Suprapubic skin (tissue), 4 donors: ENCODE results near the gene SOX8. TPM values are rescaled to one million over a fixed set of nuclear protein-coding genes. Genes with fewer than 3 reads are reported as not detected.

ENCODE experiments used
- DNase-seq, 2 donors: peaks; one replicate each; pipeline ENCODE4 v3.0.0-alpha.2; 2019; ENCODE audit warnings: low spot score in 2 of 2
- H3K27ac ChIP-seq: fragments of 200-600 bp; sonication (generic); one replicate; pipeline ENCODE4 v1.5.1; 2019
- H3K27me3 ChIP-seq: fragments of 200-600 bp; sonication (generic); one replicate; pipeline ENCODE4 v1.5.1; 2019
- H3K36me3 ChIP-seq: fragments of 200-600 bp; sonication (generic); one replicate; pipeline ENCODE4 v1.5.1; 2019
- H3K4me1 ChIP-seq: fragments of 200-600 bp; sonication (generic); one replicate; pipeline ENCODE4 v1.5.1; 2019
- H3K4me3 ChIP-seq: fragments of 200-600 bp; sonication (generic); one replicate; pipeline ENCODE4 v1.5.1; 2019; ENCODE audit warnings: mild to moderate bottlenecking
- H3K9me3 ChIP-seq: fragments of 200-600 bp; sonication (generic); one replicate; pipeline ENCODE4 v1.5.1; 2019
- CTCF ChIP-seq, 2 donors: fragments of 200-600 bp in 1 of 2; fragments of 450-650 bp in 1 of 2; sonication (generic) in 1 of 2; IDR thresholded peaks; one replicate each; pipeline ENCODE4 v1.5.1; 2016 to 2019; ENCODE audit warnings: antibody characterized with exemption in 2 of 2, mild to moderate bottlenecking in 1 of 2, moderate library complexity in 1 of 2
- EP300 ChIP-seq: sonication (generic); formaldehyde crosslinking; IDR thresholded peaks from one replicate; pipeline ENCODE4 v1.6.1; 2017; ENCODE audit warnings: antibody characterized with exemption
- POLR2A ChIP-seq, 2 donors: fragments of 450-650 bp; IDR thresholded peaks; one replicate each; pipeline ENCODE4 v1.6.1; 2017; ENCODE audit warnings: antibody characterized with exemption in 2 of 2, mild to moderate bottlenecking in 2 of 2, moderate library complexity in 2 of 2
- POLR2AphosphoS5 ChIP-seq, 3 donors: sonication (generic); formaldehyde crosslinking; IDR thresholded peaks; one replicate each; pipeline ENCODE4 v1.6.1; 2017; ENCODE audit warnings: antibody characterized with exemption in 3 of 3
- WGBS: methylation state at CpG from one replicate; pipeline ENCODE4 v1.1.5; 2018; 5-methylcytosine and 5-hydroxymethylcytosine counted together
- total RNA-seq, 4 donors: library from RNA; depleted of rRNA; stranded (reverse); fragments of >200 nt; gene quantifications; one replicate each; pipeline ENCODE4 v1.1.0, GENCODE V29; 2016

The SOX8 gene
- total RNA-seq, 4 donors from 2014 or later: 4.0 to 12.2 (median 7.3) TPM

- H3K4me3 ChIP-seq: no peak overlapping the region
- H3K9me3 ChIP-seq: no peaks in the 10 kb centered on the region
- H3K27me3 ChIP-seq: peaks cover 71% of the 10 kb centered on the region
- H3K36me3 ChIP-seq: no peaks in the 10 kb centered on the region
- DNase-seq: no peak
- 83% methylated on average over 30 of the region's 37 CpGs for WGBS
- no peak overlapping the region for H3K27ac ChIP-seq
- no peaks in the 10 kb centered on the region for H3K4me1 ChIP-seq
- TF ChIP-seq POLR2A (IDR thresholded peaks at IDR 0.05) (no peak), POLR2AphosphoS5 (IDR thresholded peaks at IDR 0.05) (no peak), EP300 (no peak), CTCF (IDR thresholded peaks at IDR 0.05) (no peak)
Observed at GRCh38 chr16:1011316-1012082, 29.9 kb downstream of the SOX8 start.

- no peaks in the 10 kb centered on the region for H3K4me1 ChIP-seq
- DNase-seq: no peak
- no peaks in the 10 kb centered on the region for H3K36me3 ChIP-seq
- H3K27me3 ChIP-seq: peaks cover 65% of the 10 kb centered on the region
- no peak overlapping the region for H3K4me3 ChIP-seq
- H3K27ac ChIP-seq: no peak overlapping the region
- TF ChIP-seq EP300 (no peak), CTCF (IDR thresholded peaks at IDR 0.05) (no peak), POLR2AphosphoS5 (IDR thresholded peaks at IDR 0.05) (no peak), POLR2A (IDR thresholded peaks at IDR 0.05) (no peak)
- H3K9me3 ChIP-seq: no peaks in the 10 kb centered on the region
- WGBS: 65% methylated on average over 8 of the region's 19 CpGs
Observed at GRCh38 chr16:1012135-1012534, 30.6 kb downstream of the SOX8 start.

- 65% methylated on average over 4 of the region's 28 CpGs for WGBS
Observed at GRCh38 chr16:1012722-1013592, 31.4 kb downstream of the SOX8 start.

GRCh38 chr16:1013593-1013900, 32.0 kb downstream of the SOX8 start:
- no peak overlapping the region for H3K27ac ChIP-seq
- no peaks in the 10 kb centered on the region for H3K36me3 ChIP-seq
- TF ChIP-seq EP300 (no peak), CTCF (IDR thresholded peaks at IDR 0.05) (no peak), POLR2A (IDR thresholded peaks at IDR 0.05) (no peak), POLR2AphosphoS5 (IDR thresholded peaks at IDR 0.05) (no peak)
- no peak overlapping the region for H3K4me3 ChIP-seq
- no peaks in the 10 kb centered on the region for H3K4me1 ChIP-seq
- DNase-seq: no peak
- H3K9me3 ChIP-seq: no peaks in the 10 kb centered on the region
- peaks cover 58% of the 10 kb centered on the region for H3K27me3 ChIP-seq
- 80% methylated on average over 1 of the region's 8 CpGs for WGBS

More at GRCh38 chr16:1012722-1013592, 31.4 kb downstream of the SOX8 start:
- Histone ChIP-seq H3K4me1 (no peaks in the 10 kb centered on the region), H3K27me3 (peaks cover 60% of the 10 kb centered on the region), H3K27ac (no peak overlapping the region), H3K9me3 (no peaks in the 10 kb centered on the region), H3K4me3 (no peak overlapping the region), H3K36me3 (no peaks in the 10 kb centered on the region)
- TF ChIP-seq POLR2AphosphoS5 (IDR thresholded peaks at IDR 0.05): no peak
- no peak for DNase-seq

- Histone ChIP-seq H3K4me3 (no peak overlapping the region), H3K4me1 (peaks cover 5% of the 10 kb centered on the region), H3K9me3 (no peaks in the 10 kb centered on the region), H3K36me3 (no peaks in the 10 kb centered on the region), H3K27ac (no peak overlapping the region), H3K27me3 (peaks cover 58% of the 10 kb centered on the region)
- DNase-seq: no peak
- TF ChIP-seq EP300 (no peak), CTCF (IDR thresholded peaks at IDR 0.05) (no peak), POLR2AphosphoS5 (IDR thresholded peaks at IDR 0.05) (no peak), POLR2A (IDR thresholded peaks at IDR 0.05) (no peak)
- WGBS: no CpG with 5 or more reads among the region's 8 CpGs
Observed at GRCh38 chr16:1014221-1014620, 32.7 kb downstream of the SOX8 start.
